Measurements from ENCODE around the gene MAFB. TPM values are rescaled to one million over a fixed set of nuclear protein-coding genes. Genes with fewer than 3 reads are reported as not detected.
A peak's percentile ranks its signal among the peaks of the same experiment; 100 is the strongest.

Gene MAFB
- total RNA-seq, 1 donor from 2014 or later, result 20.6 TPM

GRCh38 chr20:40681165-40681564 lies 7.9 kb downstream of the MAFB start:
- no peak for DNase-seq

DNA sequence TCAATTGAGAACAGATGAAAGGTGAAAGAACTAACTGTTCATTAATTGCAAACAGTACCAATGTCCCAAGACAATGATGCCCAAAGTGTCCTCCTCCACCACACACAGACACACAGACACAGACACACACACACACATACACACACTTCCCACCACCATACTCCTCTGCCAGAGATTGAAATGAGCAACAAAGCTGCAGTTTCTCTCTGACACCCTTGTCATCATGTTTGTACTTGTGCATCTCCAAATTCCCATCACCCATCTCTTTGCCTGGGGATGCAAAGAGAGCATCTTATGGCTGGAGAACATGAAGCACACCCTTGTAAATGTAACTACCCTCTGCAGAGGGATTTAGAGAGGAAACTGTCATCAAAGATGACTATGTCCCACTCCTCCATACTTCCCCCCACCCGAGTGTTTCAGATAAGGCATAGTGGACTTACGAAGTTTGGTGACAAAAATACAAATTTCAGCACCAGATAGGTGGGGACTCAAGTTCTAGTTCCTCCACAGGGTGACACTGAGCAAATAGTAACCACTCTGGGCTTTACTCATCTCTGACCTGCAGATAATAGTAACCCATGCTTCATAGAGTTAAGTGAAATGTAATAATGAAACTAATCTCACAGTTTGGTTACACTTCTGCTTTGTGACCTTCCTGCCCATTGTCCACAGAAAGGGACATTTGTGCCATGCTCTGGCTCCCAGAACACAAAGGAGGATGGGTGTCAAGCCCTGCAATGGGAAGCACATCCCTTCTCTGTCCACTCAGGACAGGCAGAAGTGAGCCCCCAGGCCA lies 8.7 kb downstream of the MAFB start:
- no peak for DNase-seq

DNA sequence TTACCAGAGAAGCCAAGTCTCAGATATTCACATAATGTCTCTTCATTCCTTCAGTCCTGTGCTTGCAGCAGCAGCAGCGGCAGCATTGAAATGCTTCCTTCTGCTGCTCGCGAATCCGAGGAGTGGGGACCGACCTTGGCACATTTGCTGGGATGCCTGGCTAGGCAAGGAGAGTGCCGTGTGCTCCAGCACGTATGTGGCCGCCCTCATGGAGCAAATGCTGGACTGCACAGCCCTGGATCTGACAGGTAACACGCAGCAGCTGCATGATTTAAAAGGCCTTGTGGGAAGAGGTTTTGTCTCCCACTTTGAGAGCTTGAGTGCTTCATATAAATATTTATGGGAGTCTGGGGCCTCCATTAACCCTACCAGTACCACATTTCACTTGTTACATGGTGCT lies 9.9 kb downstream of the MAFB start:
- DNase-seq, result no peak

DNA sequence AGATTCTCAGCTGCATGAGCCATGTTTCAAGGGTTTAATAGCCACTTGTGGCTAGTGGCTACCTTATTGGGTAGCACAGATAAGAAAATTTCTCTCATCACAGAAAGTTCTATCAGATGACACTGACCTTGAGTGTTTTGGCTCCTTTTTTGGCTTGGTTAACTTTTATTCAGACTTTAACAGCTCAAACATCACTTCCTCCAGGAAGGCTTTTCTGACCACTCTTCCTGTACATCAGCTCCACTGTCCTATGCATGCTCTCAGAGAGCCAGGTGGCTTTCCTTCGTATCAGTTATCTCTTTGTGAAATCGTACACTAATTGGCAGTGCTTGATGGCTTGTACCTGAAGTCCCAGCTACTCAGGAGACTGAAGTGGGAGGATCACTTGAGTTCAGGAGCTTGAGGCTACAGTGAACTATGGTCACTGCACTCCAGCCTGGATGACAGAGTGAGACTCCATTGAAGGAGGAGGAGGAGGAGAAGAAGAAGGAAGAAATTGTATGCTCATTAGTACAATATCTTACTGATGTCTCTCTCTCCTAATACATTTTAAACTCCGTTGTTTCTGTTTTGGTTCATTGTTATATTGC lies 10.7 kb downstream of the MAFB start:
- no peak for DNase-seq

GRCh38 chr20:40677343-40677924 lies 11.6 kb downstream of the MAFB start:
- no peak for DNase-seq

DNA sequence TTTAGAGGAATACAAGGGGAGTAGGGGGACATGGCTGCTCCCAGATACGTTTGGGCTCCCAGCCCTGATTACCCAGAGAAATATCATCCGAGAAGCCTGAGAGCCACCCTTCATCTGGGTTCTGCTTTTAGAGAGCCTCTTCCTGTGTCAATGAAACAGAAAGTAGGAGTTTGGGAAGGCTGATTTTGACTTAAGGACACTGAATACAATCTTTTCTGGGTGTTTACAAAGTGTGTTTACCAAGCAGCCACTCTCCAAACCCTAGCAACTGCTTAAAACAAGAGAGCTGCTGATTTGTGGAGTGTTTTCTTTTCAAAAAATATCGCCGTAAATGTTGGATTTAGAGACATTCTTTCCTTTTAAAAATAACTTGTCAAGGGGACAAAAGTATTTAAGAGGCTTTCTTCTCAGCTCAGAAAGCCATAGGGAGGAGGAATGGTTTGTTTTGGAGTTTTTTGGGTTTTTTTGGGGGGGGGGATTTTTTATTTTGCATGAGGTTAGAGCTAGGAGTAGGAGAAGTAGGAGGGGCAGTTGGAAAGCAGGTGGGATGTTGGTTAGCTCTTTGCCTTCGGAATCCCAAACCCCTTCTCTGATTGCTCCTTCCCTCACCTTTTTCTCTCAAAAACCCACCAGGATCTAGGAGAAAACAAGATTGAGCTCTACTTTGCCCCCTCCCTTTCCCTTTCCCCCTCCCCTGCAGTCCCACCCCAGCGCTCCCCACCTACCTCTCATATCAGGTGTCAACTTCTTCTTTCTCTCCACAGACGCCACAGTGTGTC lies 12.4 kb downstream of the MAFB start:
- DNase-seq, result no peak

- DNase-seq, result no peak
Measured at GRCh38 chr20:40675599-40676221, 13.3 kb downstream of the MAFB start.

GRCh38 chr20:40673442-40673841 lies 15.6 kb downstream of the MAFB start:
- no peak for DNase-seq

- DNase-seq, result no peak
Measured at GRCh38 chr20:40672095-40672494, 16.9 kb downstream of the MAFB start.

DNA sequence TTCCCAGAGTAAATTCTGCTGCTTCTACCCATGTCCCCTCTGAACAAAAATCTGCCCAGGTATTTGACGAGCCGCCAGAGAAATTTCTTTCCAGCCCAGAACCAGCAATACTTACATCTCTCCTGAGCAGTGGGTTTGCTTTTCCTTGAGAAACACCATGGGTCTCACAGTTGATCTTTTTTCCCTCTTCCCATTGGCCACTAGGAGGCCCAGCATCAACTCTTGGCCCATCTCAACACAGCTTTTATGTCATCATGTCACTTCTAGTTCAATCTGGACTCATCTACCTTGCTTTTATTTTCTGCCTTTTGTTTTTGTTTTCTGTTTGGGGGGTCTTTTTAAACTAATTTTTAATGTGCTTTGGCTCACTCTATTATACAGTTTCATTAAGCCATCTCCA lies 18.8 kb downstream of the MAFB start:
- no peak for DNase-seq

- DNase-seq, result no peak
Measured at GRCh38 chr20:40669692-40670091, 19.3 kb downstream of the MAFB start.

DNA sequence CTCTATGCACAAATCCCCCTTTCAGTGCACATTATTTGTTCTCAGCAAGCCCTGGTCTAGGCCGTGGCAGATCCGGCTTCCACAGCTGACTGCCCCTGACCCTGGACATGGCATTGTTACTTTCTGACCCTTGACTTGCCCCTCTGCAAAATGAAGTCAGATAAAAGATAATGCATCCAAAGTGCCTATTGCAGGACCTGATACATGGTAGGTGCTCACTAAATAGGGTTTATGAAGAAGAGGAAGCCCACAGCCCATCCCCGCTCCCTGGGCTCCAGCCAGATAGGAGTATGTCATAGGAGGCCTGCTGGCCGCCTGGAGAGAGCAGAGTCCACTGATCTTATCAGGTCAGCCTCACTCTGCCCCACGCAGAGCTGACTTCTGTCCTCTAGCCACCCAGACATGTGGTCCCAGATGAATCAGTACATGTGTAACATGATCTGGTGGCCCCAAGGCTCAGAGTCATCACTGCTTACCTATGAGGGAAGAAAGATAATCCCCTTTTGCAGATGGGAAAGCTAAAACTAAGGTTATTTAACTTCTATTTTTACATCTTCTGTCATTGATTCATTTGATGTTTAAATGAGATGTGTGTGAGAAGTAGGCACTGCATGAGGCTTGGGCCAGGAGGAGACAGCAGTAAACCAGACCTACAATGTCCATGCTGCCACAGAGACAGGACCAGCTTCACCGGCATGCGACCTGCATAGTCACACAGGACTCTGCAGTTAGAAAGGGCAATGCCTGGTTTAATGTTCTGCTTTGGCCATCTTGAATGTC lies 20.4 kb downstream of the MAFB start:
- DNase-seq, result no peak

- no peak for DNase-seq
Measured at GRCh38 chr20:40667503-40667902, 21.5 kb downstream of the MAFB start.

DNA sequence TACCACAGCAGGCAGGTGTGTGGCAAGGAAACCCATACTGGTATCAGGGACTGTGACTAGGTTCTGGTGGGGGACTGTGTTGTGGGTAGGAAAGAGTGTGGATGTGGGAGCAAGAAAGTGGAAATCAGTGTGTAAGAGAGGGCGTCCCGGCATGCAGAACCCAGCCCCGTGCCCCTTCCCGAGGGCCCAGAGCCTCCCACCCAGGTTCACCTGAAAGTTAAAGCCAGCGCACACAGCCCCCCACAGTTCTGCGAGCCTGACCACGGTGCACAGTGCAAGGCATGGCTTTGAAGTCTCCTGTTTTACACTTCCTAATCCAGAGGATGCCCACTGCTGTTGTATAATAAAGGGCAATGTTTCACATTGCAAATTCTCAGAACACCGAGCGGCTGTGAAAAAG lies 22.7 kb downstream of the MAFB start:
- DNase-seq, result no peak

- DNase-seq, result no peak
Measured at GRCh38 chr20:40664891-40665290, 24.1 kb downstream of the MAFB start.

- no peak for DNase-seq
Measured at GRCh38 chr20:40663991-40664880, 24.8 kb downstream of the MAFB start.

DNA sequence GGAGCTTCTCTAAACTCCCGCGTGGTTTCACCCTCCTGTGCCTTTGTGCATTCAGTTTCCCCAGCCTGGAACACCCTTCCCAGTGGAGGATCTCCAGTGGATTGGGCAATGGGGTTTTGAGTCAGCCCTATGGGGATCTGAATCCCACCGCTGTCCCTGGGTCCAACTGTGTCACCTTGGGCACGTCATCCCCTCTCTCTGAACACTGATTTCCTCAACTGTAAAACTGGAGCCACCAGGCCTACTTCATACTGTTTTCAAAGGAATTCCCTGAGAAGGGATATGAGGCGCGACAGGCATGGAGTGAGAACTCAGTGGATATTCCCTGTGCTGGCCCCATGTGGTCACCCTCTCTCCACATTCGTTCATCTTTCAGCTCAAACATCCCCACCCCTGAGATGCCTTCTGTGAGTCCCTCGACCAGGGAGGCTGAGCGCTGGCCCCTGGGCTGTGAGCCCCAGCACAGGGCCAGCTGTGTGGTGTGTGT lies 25.7 kb downstream of the MAFB start:
- no peak for DNase-seq

DNA sequence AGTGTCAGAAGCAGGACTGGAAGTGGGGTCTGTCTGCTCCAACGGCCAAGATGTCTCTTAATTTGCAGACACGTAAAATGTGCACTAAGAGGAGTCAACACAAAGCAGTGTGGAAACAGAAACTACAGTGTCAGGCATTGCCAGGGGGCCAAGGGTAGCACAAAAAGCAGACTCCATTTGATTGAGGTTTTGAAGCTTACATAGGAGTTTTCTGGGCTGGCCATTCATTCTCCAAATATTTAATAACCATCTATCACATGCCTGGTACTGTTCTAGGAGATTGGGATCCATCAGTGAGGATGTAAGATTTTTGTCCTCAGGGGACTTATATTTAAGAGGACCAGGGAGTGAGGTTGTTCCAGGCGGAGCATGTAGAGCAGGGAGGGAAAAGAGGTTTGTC lies 29.5 kb downstream of the MAFB start:
- no peak for DNase-seq

DNA sequence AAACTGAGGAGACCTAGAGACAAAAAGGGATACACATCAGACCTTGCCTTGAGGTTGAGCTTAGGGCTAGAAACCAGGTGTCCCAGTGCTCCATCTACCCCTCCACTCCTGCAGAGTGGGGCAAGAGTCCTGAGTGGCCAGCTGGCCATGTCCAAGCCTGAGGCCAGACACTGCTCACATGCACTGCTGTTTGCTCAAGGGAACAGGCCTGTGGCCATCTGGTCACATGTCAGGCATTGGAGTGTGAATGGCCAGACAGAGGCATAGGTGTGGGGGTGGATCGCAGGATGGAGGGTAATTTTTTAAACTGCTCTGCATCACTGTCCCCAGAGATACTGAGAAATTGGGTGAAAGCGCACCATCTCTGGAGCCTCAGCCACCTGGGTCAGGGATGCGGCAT lies 30.5 kb downstream of the MAFB start:
- DNase-seq, result no peak

DNA sequence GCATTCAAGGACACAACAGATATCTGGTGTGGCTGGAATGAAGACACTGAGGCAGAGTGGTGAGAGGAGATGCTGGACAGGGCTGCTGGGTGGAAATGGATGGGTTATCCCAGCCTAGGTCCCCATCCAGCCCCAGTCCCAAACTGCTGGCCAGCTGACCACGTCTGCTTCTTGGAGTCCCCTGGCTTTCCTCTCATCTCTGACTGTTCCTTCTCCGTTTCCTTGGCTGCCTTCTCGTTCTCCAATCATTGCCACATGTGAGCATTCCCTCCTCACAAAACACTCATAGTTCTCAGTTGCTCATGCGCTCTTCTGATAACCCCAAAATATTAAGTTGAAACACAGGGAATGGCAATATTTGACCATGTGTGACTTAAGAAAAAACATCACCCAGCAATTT lies 31.5 kb downstream of the MAFB start:
- DNase-seq, result peak; percentile 71

DNA sequence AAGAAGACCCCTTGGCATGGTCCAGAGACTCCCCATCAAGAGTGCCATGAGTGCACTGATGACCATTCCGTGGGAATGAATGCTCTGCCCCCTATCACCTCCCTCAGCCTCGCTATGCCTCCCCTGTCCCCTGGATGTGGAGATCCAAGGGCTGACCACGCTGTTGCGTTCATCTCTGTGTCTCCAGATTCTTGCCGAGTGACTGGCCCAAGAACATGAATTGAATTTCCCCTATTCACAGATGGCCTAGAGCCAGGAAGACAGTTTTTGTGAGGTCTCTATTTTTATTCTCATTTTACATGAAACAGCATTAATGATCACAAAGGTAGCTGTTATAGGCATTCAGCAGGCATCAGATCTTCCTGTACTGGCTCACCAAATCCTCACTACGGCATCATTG lies 33.6 kb downstream of the MAFB start:
- DNase-seq, result no peak
